HEK293T (cell line): ENCODE results near the gene MED27.

Experiments
- CTCF ChIA-PET: fragments of 350-600 bp; formaldehyde crosslinking; extraction: SDS; loops from one replicate; lab custom pipeline; 2021; ENCODE audit warnings: antibody characterized with exemption, inconsistent platforms; lab: Yijun Ruan, JAX
- POLR2A ChIA-PET: fragments of 350-600 bp; formaldehyde crosslinking; extraction: SDS; loops from one replicate; lab custom pipeline; 2020; ENCODE audit warnings: antibody characterized with exemption, inconsistent platforms; lab: Yijun Ruan, JAX
- DNase-seq: peaks from one replicate; pipeline ENCODE4 v3.0.0; 2012; ENCODE audit warnings: mixed read lengths; ENCODE audit errors: extremely low spot score
- ARNT ChIP-seq: fragments of 450-650 bp; IDR thresholded peaks from 2 replicates; pipeline ENCODE4 v1.6.1; 2017; ENCODE audit warnings: mild to moderate bottlenecking
- BHLHE40 ChIP-seq: fragments of 450-650 bp; IDR thresholded peaks from 2 replicates; pipeline ENCODE4 v1.6.1; 2016; ENCODE audit warnings: mild to moderate bottlenecking, moderate library complexity, borderline replicate concordance
- CTBP1 ChIP-seq: fragments of 450-650 bp; IDR thresholded peaks from 2 replicates; pipeline ENCODE4 v1.6.1; 2016; ENCODE audit warnings: borderline replicate concordance
- ELF4 ChIP-seq: fragments of 450-650 bp; IDR thresholded peaks from 2 replicates; pipeline ENCODE4 v1.6.1; 2017; ENCODE audit warnings: antibody characterized with exemption
- FOXA1 ChIP-seq: fragments of 450-650 bp; IDR thresholded peaks from 2 replicates; pipeline ENCODE4 v1.6.1; 2016; ENCODE audit warnings: mild to moderate bottlenecking
- FOXK2 ChIP-seq: fragments of 450-650 bp; IDR thresholded peaks from 2 replicates; pipeline ENCODE4 v1.6.1; 2016; ENCODE audit warnings: mild to moderate bottlenecking
- FOXM1 ChIP-seq: fragments of 450-650 bp; IDR thresholded peaks from 2 replicates; pipeline ENCODE4 v1.6.1; 2017; ENCODE audit warnings: mild to moderate bottlenecking, borderline replicate concordance
- HDGF ChIP-seq: fragments of 450-650 bp; IDR thresholded peaks from 2 replicates; pipeline ENCODE4 v1.6.1; 2017; ENCODE audit warnings: antibody characterized with exemption, borderline replicate concordance
- L3MBTL2 ChIP-seq: fragments of 450-650 bp; conservative IDR thresholded peaks from 2 replicates; pipeline ENCODE4 v1.6.1; 2016; ENCODE audit warnings: mild to moderate bottlenecking
- LEF1 ChIP-seq: fragments of 450-650 bp; IDR thresholded peaks from 2 replicates; pipeline ENCODE4 v1.6.1; 2017; ENCODE audit warnings: mild to moderate bottlenecking, borderline replicate concordance
- NFRKB ChIP-seq: fragments of 450-650 bp; IDR thresholded peaks from 2 replicates; pipeline ENCODE4 v1.6.1; 2016; ENCODE audit warnings: mild to moderate bottlenecking, moderate library complexity
- PKNOX1 ChIP-seq: fragments of 450-650 bp; IDR thresholded peaks from 2 replicates; pipeline ENCODE4 v1.6.1; 2016
- SP1 ChIP-seq: fragments of 450-650 bp; IDR thresholded peaks from 2 replicates; pipeline ENCODE4 v1.6.1; 2017
- SUZ12 ChIP-seq: fragments of 450-650 bp; IDR thresholded peaks from 2 replicates; pipeline ENCODE4 v1.6.1; 2016; ENCODE audit warnings: mild to moderate bottlenecking
- TARDBP ChIP-seq: fragments of 450-650 bp; IDR thresholded peaks from 2 replicates; pipeline ENCODE4 v1.6.1; 2016
- ZNF384 ChIP-seq: fragments of 450-650 bp; IDR thresholded peaks from 2 replicates; pipeline ENCODE4 v1.6.1; 2016

The MED27 gene

GRCh38 chr9:132099741-132100407 is 20.2 kb upstream of the MED27 start:
- TF ChIP-seq SP1 = no peak
- TF ChIP-seq HDGF = no peak
- TF ChIP-seq BHLHE40 = no peak
- no peak for TF ChIP-seq SUZ12
- TF ChIP-seq FOXM1 = no peak
- TF ChIP-seq ARNT = no peak
- TF ChIP-seq PKNOX1 = no peak
- no peak for TF ChIP-seq TARDBP
- TF ChIP-seq FOXA1 = no peak
- DNase-seq = no peak
- ChIA-PET CTCF (no interaction called here), POLR2A (no interaction called here)

- TF ChIP-seq CTBP1 (no peak), SUZ12 (no peak), L3MBTL2 (no peak), FOXA1 (no peak), NFRKB (no peak), ELF4 (no peak), PKNOX1 (no peak), FOXK2 (no peak), HDGF (no peak), ARNT (no peak), TARDBP (no peak), LEF1 (no peak), SP1 (no peak), FOXM1 (no peak), BHLHE40 (no peak), ZNF384 (no peak)
- CTCF ChIA-PET = no interaction called here
- POLR2A ChIA-PET = no interaction called here
- DNase-seq = no peak
These were observed 19.5 kb upstream of the MED27 start for GRCh38 chr9:132099167-132099566.

- no peak for DNase-seq
- ChIA-PET CTCF (interaction anchor here (0.6 kb wide), 1 partner anchor 310 kb away, joined by 3 read pairs; no protein-coding TSS in a partner anchor), POLR2A (no interaction called here)
- no peak for TF ChIP-seq NFRKB
- no peak for TF ChIP-seq ZNF384
- TF ChIP-seq BHLHE40 = no peak
- no peak for TF ChIP-seq CTBP1
- TF ChIP-seq SP1 = no peak
- TF ChIP-seq TARDBP = no peak
- TF ChIP-seq HDGF = no peak
- TF ChIP-seq FOXA1 = no peak
- no peak for TF ChIP-seq ELF4
- no peak for TF ChIP-seq SUZ12
- TF ChIP-seq PKNOX1 = no peak
- TF ChIP-seq FOXM1 = no peak
These were observed 14.7 kb upstream of the MED27 start for GRCh38 chr9:132094314-132094791.

GRCh38 chr9:132090771-132091170 is 11.1 kb upstream of the MED27 start:
- CTCF ChIA-PET = interaction anchor here (0.6 kb wide), 1 partner anchor 284 kb away, joined by 3 read pairs; no protein-coding TSS in a partner anchor
- POLR2A ChIA-PET = no interaction called here
- DNase-seq = no peak
- TF ChIP-seq FOXA1 (no peak), NFRKB (no peak), HDGF (no peak), ZNF384 (no peak), FOXK2 (no peak), FOXM1 (no peak), TARDBP (no peak), SUZ12 (no peak), ARNT (no peak), L3MBTL2 (no peak), SP1 (no peak), PKNOX1 (no peak), CTBP1 (no peak), LEF1 (no peak), BHLHE40 (no peak)

- TF ChIP-seq BHLHE40 = no peak
- no peak for TF ChIP-seq SUZ12
- no peak for TF ChIP-seq ELF4
- TF ChIP-seq TARDBP = no peak
- TF ChIP-seq ZNF384 = no peak
- no peak for TF ChIP-seq PKNOX1
- no peak for TF ChIP-seq LEF1
- TF ChIP-seq NFRKB = no peak
- no peak for TF ChIP-seq SP1
- no peak for TF ChIP-seq ARNT
- TF ChIP-seq L3MBTL2 = no peak
- CTCF ChIA-PET = no interaction called here
- POLR2A ChIA-PET = no interaction called here
- no peak for DNase-seq
These were observed 7.9 kb upstream of the MED27 start for GRCh38 chr9:132087438-132088030.
